HepG2 (cell line): ENCODE data around the gene NMT2. TPM values are rescaled to one million over a fixed set of nuclear protein-coding genes. Genes with fewer than 3 reads are reported as not detected.

Experiments used
- BRD4 ChIP-seq: sonication (generic); formaldehyde crosslinking; IDR thresholded peaks from 2 replicates; pipeline ENCODE4 v1.4.0; 2020; ENCODE audit warnings: missing genetic modification reagents
- CREBL2 ChIP-seq: sonication (generic); formaldehyde crosslinking; IDR thresholded peaks from 2 replicates; pipeline ENCODE4 v1.8.1; 2023; ENCODE audit warnings: missing genetic modification reagents, mild to moderate bottlenecking, borderline replicate concordance
- ELF3 ChIP-seq: IDR thresholded peaks from 2 replicates; pipeline ENCODE4 v1.6.1; 2016; ENCODE audit warnings: missing genetic modification reagents, missing compliant biosample characterization
- GTF2F1 ChIP-seq: fragments of 150-350 bp; IDR thresholded peaks from 2 replicates; pipeline ENCODE4 v1.6.1; 2014; ENCODE audit warnings: low read length
- HBP1 ChIP-seq: IDR thresholded peaks from 2 replicates; pipeline ENCODE4 v1.6.1; 2016; ENCODE audit warnings: low read depth, control low read depth
- HNF4A ChIP-seq: sonication (generic); formaldehyde crosslinking; IDR thresholded peaks from 2 replicates; pipeline ENCODE4 v1.4.0; 2020; ENCODE audit warnings: missing genetic modification reagents
- KDM5B ChIP-seq: sonication (generic); formaldehyde crosslinking; IDR thresholded peaks from 2 replicates; pipeline ENCODE4 v1.4.0; 2020; ENCODE audit warnings: missing genetic modification reagents, mild to moderate bottlenecking, borderline replicate concordance
- MATR3 ChIP-seq: sonication (generic); formaldehyde crosslinking; IDR thresholded peaks from 2 replicates; pipeline ENCODE4 v1.4.0; 2020; ENCODE audit warnings: missing genetic modification reagents
- NR2C2 ChIP-seq: sonication (generic); formaldehyde crosslinking; IDR thresholded peaks from 2 replicates; pipeline ENCODE4 v1.4.0; 2020; ENCODE audit warnings: missing genetic modification reagents, mild to moderate bottlenecking, moderate library complexity, borderline replicate concordance
- RBAK ChIP-seq: sonication (generic); formaldehyde crosslinking; IDR thresholded peaks from 2 replicates; pipeline ENCODE4 v1.5.1; 2020; ENCODE audit warnings: mild to moderate bottlenecking, missing genetic modification reagents
- RBM39 ChIP-seq: fragments of 200-400 bp; formaldehyde crosslinking; IDR thresholded peaks from one replicate; pipeline ENCODE4 v1.6.1; 2018; ENCODE audit warnings: antibody characterized with exemption, mild to moderate bottlenecking, low read depth, low read length; ENCODE audit not compliant: poor library complexity, severe bottlenecking
- SIN3A ChIP-seq: IDR thresholded peaks from 2 replicates; pipeline ENCODE4 v1.6.1; 2011; ENCODE audit warnings: low read depth, mild to moderate bottlenecking, control low read depth, low read length, borderline replicate concordance
- SP1 ChIP-seq, 2 experiments: fragments of 450-650 bp in 1 of 2; sonication (generic) in 1 of 2; formaldehyde crosslinking in 1 of 2; IDR thresholded peaks; 2 replicates each; pipeline versions ENCODE4 v1.4.0 to v1.6.1; 2016 to 2020; ENCODE audit warnings: missing genetic modification reagents in 1 of 2
- STAT5B ChIP-seq: sonication (generic); formaldehyde crosslinking; IDR thresholded peaks from 2 replicates; pipeline ENCODE4 v1.4.0; 2020; ENCODE audit warnings: missing genetic modification reagents
- TCF7 ChIP-seq: sonication (generic); IDR thresholded peaks from 2 replicates; pipeline ENCODE4 v1.6.1; 2016; ENCODE audit warnings: antibody characterized with exemption, low read depth
- TFDP1 ChIP-seq: IDR thresholded peaks from 2 replicates; pipeline ENCODE4 v1.6.1; 2016; ENCODE audit warnings: missing compliant biosample characterization, missing genetic modification reagents, borderline replicate concordance
- ZBTB33 ChIP-seq: sonication (generic); formaldehyde crosslinking; IDR thresholded peaks from 2 replicates; pipeline ENCODE4 v1.4.0; 2020; ENCODE audit warnings: missing genetic modification reagents
- ZBTB38 ChIP-seq: sonication (generic); formaldehyde crosslinking; IDR thresholded peaks from 2 replicates; pipeline ENCODE4 v1.5.1; 2020; ENCODE audit warnings: mild to moderate bottlenecking, missing genetic modification reagents
- ZC3H4 ChIP-seq: sonication (generic); formaldehyde crosslinking; IDR thresholded peaks from 2 replicates; pipeline ENCODE4 v1.4.0; 2020; ENCODE audit warnings: missing genetic modification reagents, borderline replicate concordance
- ZNF263 ChIP-seq: sonication (generic); formaldehyde crosslinking; IDR thresholded peaks from 2 replicates; pipeline ENCODE4 v1.4.0; 2020; ENCODE audit warnings: missing genetic modification reagents
- ZNF276 ChIP-seq: sonication (generic); formaldehyde crosslinking; IDR thresholded peaks from 2 replicates; pipeline ENCODE4 v1.4.0; 2020; ENCODE audit warnings: mild to moderate bottlenecking, low read depth, missing genetic modification reagents
- ZNF329 ChIP-seq: sonication (generic); formaldehyde crosslinking; IDR thresholded peaks from 2 replicates; pipeline ENCODE4 v1.9.0; 2021; ENCODE audit warnings: low read depth, mild to moderate bottlenecking, missing genetic modification reagents
- ZNF546 ChIP-seq: sonication (generic); formaldehyde crosslinking; conservative IDR thresholded peaks from 2 replicates; pipeline ENCODE4 v1.8.1; 2023; ENCODE audit warnings: mild to moderate bottlenecking, missing genetic modification reagents
- ZNF570 ChIP-seq: sonication (generic); formaldehyde crosslinking; IDR thresholded peaks from 2 replicates; pipeline ENCODE4 v1.4.0; 2020; ENCODE audit warnings: mild to moderate bottlenecking, missing genetic modification reagents, borderline replicate concordance
- ZNF572 ChIP-seq: sonication (generic); formaldehyde crosslinking; IDR thresholded peaks from 2 replicates; pipeline ENCODE4 v1.5.1; 2020; ENCODE audit warnings: mild to moderate bottlenecking, missing genetic modification reagents
- ZNF792 ChIP-seq: IDR thresholded peaks from 2 replicates; pipeline ENCODE4 v1.6.1; 2016
- polyA plus RNA-seq, 8 experiments: library from polyadenylated mRNA; depleted of rRNA in 3 of 8; stranded (reverse) in 7 of 8; unstranded in 1 of 8; fragments of >200 nt; fragmentation: Illumina TruSeq in 4 of 8; extraction: Trizol in 4 of 8; gene quantifications; 2 replicates each; pipeline versions ENCODE4 v1.2.1 to v1.2.3, GENCODE V29; 2011 to 2016; ENCODE audit warnings: low read depth in 4 of 8, missing spikeins in 1 of 8, mixed read lengths in 1 of 8; ENCODE audit not compliant: insufficient read depth in 1 of 8
- total RNA-seq, 5 experiments: library from RNA; depleted of rRNA; stranded (reverse); fragments of >200 nt; fragmentation: Illumina TruSeq; extraction: Trizol; gene quantifications; 2 replicates each; pipeline ENCODE4 v1.2.3, GENCODE V29; 2016; ENCODE audit warnings: low read depth in 1 of 5

NMT2 gene
- total and polyA plus RNA-seq, 2 of the 13 experiments (the other 11 are each of a cell fraction or from before 2014, with no cell fraction given) = 10.1 to 23.8 TPM

- no peak for TF ChIP-seq HBP1 (CRISPR knock-in tag)
- no peak for TF ChIP-seq ZNF570
- no peak for TF ChIP-seq TCF7
- no peak for TF ChIP-seq SP1 (IDR thresholded peaks at IDR 0.05)
- peak; percentile 83 for TF ChIP-seq SP1 (CRISPR knock-in tag; IDR thresholded peaks at IDR 0.05)
- peak; percentile 67; the same call in 1 of the 2 replicates for TF ChIP-seq ZNF792 (CRISPR knock-in tag)
- TF ChIP-seq ZNF263 (CRISPR knock-in tag) = 0 out of 2 replicates have a peak, but pooled peaks have one; percentile 41
- no peak for TF ChIP-seq RBM39
- peak; percentile 30; the same call in 1 of the 2 replicates for TF ChIP-seq ZBTB38
- no peak for TF ChIP-seq STAT5B
- peak; percentile 10; the same call in 1 of the 2 replicates for TF ChIP-seq HNF4A
- TF ChIP-seq ZBTB33 = no peak
- no peak for TF ChIP-seq GTF2F1
- no peak for TF ChIP-seq ZNF572
- peak; percentile 27; the same call in 1 of the 2 replicates for TF ChIP-seq SIN3A
- no peak for TF ChIP-seq ELF3 (CRISPR knock-in tag)
- TF ChIP-seq ZNF276 (CRISPR knock-in tag) = no peak
- peak; percentile 48; the same call in 1 of the 2 replicates for TF ChIP-seq BRD4 (CRISPR knock-in tag)
- no peak for TF ChIP-seq TFDP1 (CRISPR knock-in tag)
- TF ChIP-seq NR2C2 (CRISPR knock-in tag) = no peak
- TF ChIP-seq ZNF546 (CRISPR knock-in tag) = no peak
- no peak; the same call in 1 of the 2 replicates for TF ChIP-seq ZC3H4 (CRISPR knock-in tag)
- no peak for TF ChIP-seq MATR3 (CRISPR knock-in tag)
- peak; percentile 13; the same call in 1 of the 2 replicates for TF ChIP-seq KDM5B
- TF ChIP-seq RBAK = no peak
- no peak for TF ChIP-seq ZNF329 (CRISPR knock-in tag)
- TF ChIP-seq CREBL2 (CRISPR knock-in tag) = no peak
Observed at GRCh38 chr10:15168291-15168785, at the start of gene NMT2 (continued).
